Hypothalamus (tissue), 51 donors: ENCODE data around the gene IL36RN.

Source experiments
- DNase-seq, 51 donors: peaks; one replicate each; lab custom pipeline; 2025; lab: John Stamatoyannopoulos, UW

The IL36RN gene

GRCh38 chr2:113058998-113059960 is at the start of gene IL36RN:
Gene IL36RN, plus strand, starts transcription at chr2:113059198. Its CDS starts 241 bp downstream, at chr2:113059439.
- no peak for DNase-seq

GRCh38 chr2:113009622-113010021 is 49.4 kb upstream of the IL36RN start:
- DNase-seq: no peak

- DNase-seq: no peak
Observed at GRCh38 chr2:113010088-113010487, 48.9 kb upstream of the IL36RN start.

GRCh38 chr2:113011108-113011507 is 47.9 kb upstream of the IL36RN start:
- no peak for DNase-seq

- no peak for DNase-seq
Observed at GRCh38 chr2:113012436-113013335, 46.3 kb upstream of the IL36RN start.

- DNase-seq: no peak
Observed at GRCh38 chr2:113013336-113013661, 45.7 kb upstream of the IL36RN start.

GRCh38 chr2:113014067-113014466 is 44.9 kb upstream of the IL36RN start:
- no peak for DNase-seq

- DNase-seq: no peak
Observed at GRCh38 chr2:113015042-113015441, 44.0 kb upstream of the IL36RN start.

- DNase-seq: no peak
Observed at GRCh38 chr2:113015655-113016054, 43.3 kb upstream of the IL36RN start.

GRCh38 chr2:113018509-113018908 is 40.5 kb upstream of the IL36RN start:
- no peak for DNase-seq

GRCh38 chr2:113021312-113021711 is 37.7 kb upstream of the IL36RN start:
- DNase-seq: no peak

- no peak for DNase-seq
Observed at GRCh38 chr2:113024764-113025163, 34.2 kb upstream of the IL36RN start.

GRCh38 chr2:113025737-113026136 is 33.3 kb upstream of the IL36RN start:
- DNase-seq: no peak

- no peak for DNase-seq
Observed at GRCh38 chr2:113027691-113028090, 31.3 kb upstream of the IL36RN start.

- no peak for DNase-seq
Observed at GRCh38 chr2:113028112-113028511, 30.9 kb upstream of the IL36RN start.

GRCh38 chr2:113032737-113033136 is 26.3 kb upstream of the IL36RN start:
- no peak for DNase-seq

- DNase-seq: no peak
Observed at GRCh38 chr2:113034016-113034415, 25.0 kb upstream of the IL36RN start.

- DNase-seq: no peak
Observed at GRCh38 chr2:113036763-113037162, 22.2 kb upstream of the IL36RN start.

GRCh38 chr2:113038291-113038690 is 20.7 kb upstream of the IL36RN start:
- DNase-seq: no peak

GRCh38 chr2:113039158-113039557 is 19.8 kb upstream of the IL36RN start:
- no peak for DNase-seq

- no peak for DNase-seq
Observed at GRCh38 chr2:113039719-113040118, 19.3 kb upstream of the IL36RN start.

GRCh38 chr2:113041871-113042270 is 17.1 kb upstream of the IL36RN start:
- no peak for DNase-seq
